DMS79 treated with DMSO at 0.1 percent for 48 hours (cell line): ENCODE data around the gene SYNJ1.
"Not testable (repeated sequence)": the region's sequence is repeated elsewhere in the genome, so short reads cannot be mapped to it uniquely, and the experiment has no call there.

Source experiments
- DNase-seq: peaks from one replicate; lab custom pipeline; 2025; lab: John Stamatoyannopoulos, UW

SYNJ1 gene

GRCh38 chr21:32695482-32695881 lies 32.3 kb downstream of the SYNJ1 start:
- not testable (repeated sequence) for DNase-seq

GRCh38 chr21:32693581-32693980 lies 34.2 kb downstream of the SYNJ1 start:
- DNase-seq, result no peak

- DNase-seq, result no peak
Measured at GRCh38 chr21:32690085-32690484, 37.7 kb downstream of the SYNJ1 start.

- no peak for DNase-seq
Measured at GRCh38 chr21:32687643-32688345, 40.0 kb downstream of the SYNJ1 start.

- no peak for DNase-seq
Measured at GRCh38 chr21:32682696-32683474, 44.9 kb downstream of the SYNJ1 start.

GRCh38 chr21:32674731-32675130 lies 53.1 kb downstream of the SYNJ1 start:
- DNase-seq, result no peak

- DNase-seq, result no peak
Measured at GRCh38 chr21:32674038-32674437, 53.8 kb downstream of the SYNJ1 start.

- no peak for DNase-seq
Measured at GRCh38 chr21:32666258-32666657, 61.6 kb downstream of the SYNJ1 start.

- DNase-seq, result not testable (repeated sequence)
Measured at GRCh38 chr21:32664095-32664494, 63.7 kb downstream of the SYNJ1 start.

- not testable (repeated sequence) for DNase-seq
Measured at GRCh38 chr21:32661981-32662380, 65.8 kb downstream of the SYNJ1 start.

GRCh38 chr21:32661026-32661782 lies 66.6 kb downstream of the SYNJ1 start:
- peak; percentile 92 for DNase-seq

- no peak for DNase-seq
Measured at GRCh38 chr21:32658524-32658923, 69.3 kb downstream of the SYNJ1 start.

- DNase-seq, result peak; percentile 7
Measured at GRCh38 chr21:32653326-32653901, 74.4 kb downstream of the SYNJ1 start.

- DNase-seq, result no peak
Measured at GRCh38 chr21:32648165-32648564, 79.6 kb downstream of the SYNJ1 start.

- no peak for DNase-seq
Measured at GRCh38 chr21:32645261-32646182, 82.3 kb downstream of the SYNJ1 start.

GRCh38 chr21:32641710-32642698 lies 85.8 kb downstream of the SYNJ1 start:
- no peak for DNase-seq

- no peak for DNase-seq
Measured at GRCh38 chr21:32626621-32627196, 101.1 kb downstream of the SYNJ1 start.

GRCh38 chr21:32618218-32618617 lies 109.6 kb downstream of the SYNJ1 start:
- DNase-seq, result not testable (repeated sequence)

GRCh38 chr21:32613436-32614043 lies 114.3 kb downstream of the SYNJ1 start:
- no peak for DNase-seq
